A673 (cell line): ENCODE data around the gene PDIA4.

Experiments
- EZH2 ChIP-seq: fragments of 200-600 bp; sonication (generic); IDR thresholded peaks from 2 replicates; pipeline ENCODE4 v1.6.1; 2017; ENCODE audit warnings: borderline replicate concordance, low read depth, mild to moderate bottlenecking, mixed read lengths, antibody characterized with exemption, low read length; ENCODE audit not compliant: poor library complexity, severe bottlenecking
- TF ChIP-seq, protein P1 (sequence below): fragments of 300-800, 200-600 bp; sonication (generic); conservative IDR thresholded peaks from 2 replicates; pipeline ENCODE4 v1.5.1; 2017; ENCODE audit warnings: low read depth, mild to moderate bottlenecking, antibody characterized with exemption, low read length, moderate library complexity, mixed read lengths

DNA sequence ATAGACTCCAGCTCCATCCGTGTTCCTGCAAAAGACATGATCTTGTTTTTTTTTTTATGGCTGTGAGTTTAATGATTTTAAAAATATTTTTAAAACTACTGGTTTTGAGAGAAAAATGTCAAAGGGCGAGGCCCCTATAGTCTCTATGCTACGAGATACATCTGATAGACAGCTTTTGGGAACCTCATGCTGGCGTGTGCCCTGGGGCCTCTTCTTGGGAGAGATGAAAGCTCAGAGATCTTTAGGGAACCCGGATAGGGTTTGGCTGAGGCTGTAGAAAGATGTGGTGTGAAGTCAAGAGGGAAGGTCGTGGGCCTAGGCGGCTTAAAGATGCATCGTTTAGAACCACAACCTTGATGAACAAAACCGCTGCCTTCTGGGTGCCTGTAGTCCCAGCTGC is 70.2 kb downstream of the PDIA4 start:
- TF ChIP-seq, protein P1, sequence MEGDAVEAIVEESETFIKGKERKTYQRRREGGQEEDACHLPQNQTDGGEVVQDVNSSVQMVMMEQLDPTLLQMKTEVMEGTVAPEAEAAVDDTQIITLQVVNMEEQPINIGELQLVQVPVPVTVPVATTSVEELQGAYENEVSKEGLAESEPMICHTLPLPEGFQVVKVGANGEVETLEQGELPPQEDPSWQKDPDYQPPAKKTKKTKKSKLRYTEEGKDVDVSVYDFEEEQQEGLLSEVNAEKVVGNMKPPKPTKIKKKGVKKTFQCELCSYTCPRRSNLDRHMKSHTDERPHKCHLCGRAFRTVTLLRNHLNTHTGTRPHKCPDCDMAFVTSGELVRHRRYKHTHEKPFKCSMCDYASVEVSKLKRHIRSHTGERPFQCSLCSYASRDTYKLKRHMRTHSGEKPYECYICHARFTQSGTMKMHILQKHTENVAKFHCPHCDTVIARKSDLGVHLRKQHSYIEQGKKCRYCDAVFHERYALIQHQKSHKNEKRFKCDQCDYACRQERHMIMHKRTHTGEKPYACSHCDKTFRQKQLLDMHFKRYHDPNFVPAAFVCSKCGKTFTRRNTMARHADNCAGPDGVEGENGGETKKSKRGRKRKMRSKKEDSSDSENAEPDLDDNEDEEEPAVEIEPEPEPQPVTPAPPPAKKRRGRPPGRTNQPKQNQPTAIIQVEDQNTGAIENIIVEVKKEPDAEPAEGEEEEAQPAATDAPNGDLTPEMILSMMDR, result no peak
- no peak for TF ChIP-seq EZH2
